Activated T-helper 2 cell treated with anti-CD3 and anti-CD28 coated beads, Interferon-gamma antibody, Interleukin-2, Interleukin-4, amounts not matched to agents 10 μg/mL and 5 μg/mL and 100 μg/mL, durations not matched to agents 14 hours and 24 hours and 36 hours (primary cell): ENCODE data around the gene KLHL28. TPM values are rescaled to one million over a fixed set of nuclear protein-coding genes. Genes with fewer than 3 reads are reported as not detected.

Experiments
- DNase-seq: peaks from one replicate; pipeline ENCODE4 v3.0.0; 2021; ENCODE audit warnings: low spot score
- H3K27ac Mint-ChIP-seq: one replicate; pipeline ENCODE4 v1.8.0; 2021; ENCODE audit warnings: mixed read lengths
- H3K27me3 Mint-ChIP-seq: one replicate; pipeline ENCODE4 v1.8.0; 2021; ENCODE audit warnings: low read depth, mixed read lengths
- H3K36me3 Mint-ChIP-seq: one replicate; pipeline ENCODE4 v1.8.0; 2021; ENCODE audit warnings: low read depth, mixed read lengths
- H3K4me1 Mint-ChIP-seq: one replicate; pipeline ENCODE4 v1.8.0; 2021; ENCODE audit warnings: low read depth, mixed read lengths
- H3K4me3 Mint-ChIP-seq: one replicate; pipeline ENCODE4 v1.8.0; 2021; ENCODE audit warnings: low read depth, mild to moderate bottlenecking, moderate library complexity, mixed read lengths
- H3K9me3 Mint-ChIP-seq: one replicate; pipeline ENCODE4 v1.8.0; 2021; ENCODE audit warnings: mixed read lengths
- intact Hi-C: fragments of 100-400 bp; cut with micrococcal nuclease; formaldehyde crosslinking; loops from one replicate; pipeline ENCODE4 v1.15.1; 2023
- total RNA-seq: library from RNA; stranded (reverse); gene quantifications from 2 replicates; pipeline ENCODE4 v1.2.3, GENCODE V29; 2022

KLHL28 gene
- total RNA-seq, 1 donor from 2014 or later, result 17.3 TPM

- H3K27me3 Mint-ChIP-seq, result no peaks in the 10 kb centered on the region
- H3K4me3 Mint-ChIP-seq, result no peak overlapping the region
- intact Hi-C loops, result no loop called here
- H3K4me1 Mint-ChIP-seq, result peaks cover 21% of the 10 kb centered on the region
- H3K36me3 Mint-ChIP-seq, result peaks cover 21% of the 10 kb centered on the region
- H3K9me3 Mint-ChIP-seq, result no peaks in the 10 kb centered on the region
- H3K27ac Mint-ChIP-seq, result no peak overlapping the region
- DNase-seq, result no peak
These were observed 7.0 kb downstream of the KLHL28 start for GRCh38 chr14:44954750-44955149.

- DNase-seq, result no peak
- intact Hi-C loops, result no loop called here
- H3K27ac Mint-ChIP-seq, result peak overlapping the region; percentile 47
- peaks cover 16% of the 10 kb centered on the region for H3K4me1 Mint-ChIP-seq
- peaks cover 33% of the 10 kb centered on the region for H3K36me3 Mint-ChIP-seq
- no peak overlapping the region for H3K4me3 Mint-ChIP-seq
- H3K27me3 Mint-ChIP-seq, result no peaks in the 10 kb centered on the region
- peaks cover 6% of the 10 kb centered on the region for H3K9me3 Mint-ChIP-seq
These were observed 9.2 kb downstream of the KLHL28 start for GRCh38 chr14:44952391-44953110.

GRCh38 chr14:44951051-44951450 is 10.7 kb downstream of the KLHL28 start:
- Mint-ChIP-seq H3K27ac (no peak overlapping the region), H3K9me3 (peaks cover 15% of the 10 kb centered on the region), H3K27me3 (no peaks in the 10 kb centered on the region), H3K4me1 (peaks cover 14% of the 10 kb centered on the region), H3K36me3 (peaks cover 40% of the 10 kb centered on the region), H3K4me3 (no peak overlapping the region)
- intact Hi-C loops, result no loop called here
- DNase-seq, result no peak

GRCh38 chr14:44945264-44945663 is 16.5 kb downstream of the KLHL28 start:
- Mint-ChIP-seq H3K27ac (no peak overlapping the region), H3K36me3 (peaks cover 68% of the 10 kb centered on the region)

GRCh38 chr14:44944107-44944506 is 17.6 kb downstream of the KLHL28 start:
- intact Hi-C loops, result loop anchor here (2.0 kb wide), 1 partner anchor 17 kb away; the partner anchor contains the start of gene KLHL28
- H3K27ac Mint-ChIP-seq, result no peak overlapping the region
- no peaks in the 10 kb centered on the region for H3K27me3 Mint-ChIP-seq
- H3K36me3 Mint-ChIP-seq, result peaks cover 75% of the 10 kb centered on the region
- H3K4me3 Mint-ChIP-seq, result no peak overlapping the region
- no peak for DNase-seq
- peaks cover 22% of the 10 kb centered on the region for H3K9me3 Mint-ChIP-seq
- H3K4me1 Mint-ChIP-seq, result peaks cover 23% of the 10 kb centered on the region

More at GRCh38 chr14:44945264-44945663, 16.5 kb downstream of the KLHL28 start:
- intact Hi-C loops, result loop anchor here (2.0 kb wide), 1 partner anchor 16 kb away; the partner anchor contains the start of gene KLHL28
- Mint-ChIP-seq H3K4me3 (no peak overlapping the region), H3K9me3 (peaks cover 15% of the 10 kb centered on the region), H3K27me3 (no peaks in the 10 kb centered on the region), H3K4me1 (peaks cover 20% of the 10 kb centered on the region)
- DNase-seq, result no peak

- Mint-ChIP-seq H3K4me3 (no peak overlapping the region), H3K36me3 (peaks cover 76% of the 10 kb centered on the region), H3K9me3 (peaks cover 14% of the 10 kb centered on the region), H3K4me1 (peaks cover 23% of the 10 kb centered on the region), H3K27me3 (no peaks in the 10 kb centered on the region), H3K27ac (no peak overlapping the region)
- intact Hi-C loops, result no loop called here
- DNase-seq, result no peak
These were observed 19.3 kb downstream of the KLHL28 start for GRCh38 chr14:44942436-44942835.

GRCh38 chr14:44941591-44941990 is 20.2 kb downstream of the KLHL28 start:
- H3K27me3 Mint-ChIP-seq, result no peaks in the 10 kb centered on the region
- peak overlapping the region; percentile 15 for H3K27ac Mint-ChIP-seq
- H3K4me1 Mint-ChIP-seq, result peaks cover 23% of the 10 kb centered on the region
- H3K4me3 Mint-ChIP-seq, result no peak overlapping the region
- peaks cover 73% of the 10 kb centered on the region for H3K36me3 Mint-ChIP-seq
- intact Hi-C loops, result no loop called here
- peaks cover 6% of the 10 kb centered on the region for H3K9me3 Mint-ChIP-seq
- no peak for DNase-seq

GRCh38 chr14:44940944-44941343 is 20.8 kb downstream of the KLHL28 start:
- Mint-ChIP-seq H3K27ac (peak overlapping the region; percentile 56), H3K27me3 (no peaks in the 10 kb centered on the region), H3K9me3 (peaks cover 6% of the 10 kb centered on the region), H3K36me3 (peaks cover 79% of the 10 kb centered on the region), H3K4me1 (peaks cover 23% of the 10 kb centered on the region), H3K4me3 (no peak overlapping the region)
- DNase-seq, result no peak
- intact Hi-C loops, result no loop called here

GRCh38 chr14:44940211-44940610 is 21.5 kb downstream of the KLHL28 start:
- peaks cover 73% of the 10 kb centered on the region for H3K36me3 Mint-ChIP-seq
- H3K27ac Mint-ChIP-seq, result peak overlapping the region; percentile 56
- H3K4me3 Mint-ChIP-seq, result no peak overlapping the region
- H3K27me3 Mint-ChIP-seq, result no peaks in the 10 kb centered on the region
- intact Hi-C loops, result no loop called here
- peaks cover 6% of the 10 kb centered on the region for H3K9me3 Mint-ChIP-seq
- peaks cover 23% of the 10 kb centered on the region for H3K4me1 Mint-ChIP-seq
- no peak for DNase-seq

GRCh38 chr14:44937547-44937946 is 24.2 kb downstream of the KLHL28 start:
- no peak for DNase-seq
- H3K9me3 Mint-ChIP-seq, result peaks cover 6% of the 10 kb centered on the region
- intact Hi-C loops, result no loop called here
- no peaks in the 10 kb centered on the region for H3K27me3 Mint-ChIP-seq
- peaks cover 21% of the 10 kb centered on the region for H3K4me1 Mint-ChIP-seq
- no peak overlapping the region for H3K4me3 Mint-ChIP-seq
- no peak overlapping the region for H3K27ac Mint-ChIP-seq
- H3K36me3 Mint-ChIP-seq, result peaks cover 63% of the 10 kb centered on the region

- Mint-ChIP-seq H3K4me1 (peaks cover 6% of the 10 kb centered on the region), H3K27ac (no peak overlapping the region), H3K4me3 (no peak overlapping the region), H3K27me3 (no peaks in the 10 kb centered on the region), H3K9me3 (peaks cover 6% of the 10 kb centered on the region), H3K36me3 (peaks cover 46% of the 10 kb centered on the region)
- DNase-seq, result no peak
- intact Hi-C loops, result no loop called here
These were observed 26.6 kb downstream of the KLHL28 start for GRCh38 chr14:44935155-44935554.

GRCh38 chr14:44928793-44929192 is 33.0 kb downstream of the KLHL28 start:
- intact Hi-C loops, result no loop called here
- Mint-ChIP-seq H3K4me3 (no peak overlapping the region), H3K27ac (no peak overlapping the region)

GRCh38 chr14:44914849-44915248 is 46.9 kb downstream of the KLHL28 start:
- no peak for DNase-seq
- Mint-ChIP-seq H3K27me3 (peaks cover 27% of the 10 kb centered on the region), H3K9me3 (peaks cover 5% of the 10 kb centered on the region), H3K4me3 (no peak overlapping the region), H3K27ac (no peak overlapping the region), H3K36me3 (peaks cover 4% of the 10 kb centered on the region), H3K4me1 (peaks cover 3% of the 10 kb centered on the region)
- intact Hi-C loops, result loop anchor here (1.0 kb wide), 1 partner anchor 353 kb away; no protein-coding TSS in a partner anchor

More at GRCh38 chr14:44928793-44929192, 33.0 kb downstream of the KLHL28 start:
- Mint-ChIP-seq H3K27me3 (no peaks in the 10 kb centered on the region), H3K4me1 (peaks cover 4% of the 10 kb centered on the region), H3K36me3 (peaks cover 16% of the 10 kb centered on the region), H3K9me3 (no peaks in the 10 kb centered on the region)
- DNase-seq, result no peak
